Measurements from ENCODE around the gene DENND2A.
"Not testable (repeated sequence)": the region's sequence is repeated elsewhere in the genome, so short reads cannot be mapped to it uniquely, and the experiment has no call there.

Gene DENND2A

GRCh38 chr7:140517546-140518369 lies 122.9 kb downstream of the DENND2A start:
- Histone ChIP-seq H3K18ac (ENCODE audit: low read length) (no peak overlapping the region), H2AK5ac (ENCODE audit: low read length) (no peak overlapping the region), H3K23ac (ENCODE audit: low read length) (no peak overlapping the region), H3K27ac (ENCODE audit: low read depth, low read length) (no peak overlapping the region), H2BK5ac (ENCODE audit: low read length) (no peak overlapping the region), H2BK120ac (ENCODE audit: low read depth, low read length) (no peak overlapping the region), H3K79me2 (ENCODE audit: control insufficient read depth, insufficient read depth, low read length) (no peaks in the 10 kb centered on the region), H3K9ac (ENCODE audit: low read length) (no peak overlapping the region), H3K4ac (ENCODE audit: low read depth, low read length) (no peak overlapping the region), H3K36me3 (ENCODE audit: control insufficient read depth, insufficient read depth, low read length) (no peaks in the 10 kb centered on the region), H3K79me1 (ENCODE audit: low read length) (no peaks in the 10 kb centered on the region), H3K56ac (ENCODE audit: low read length) (peak overlapping the region; percentile 17), H3K4me1 (ENCODE audit: control insufficient read depth, low read depth, low read length) (peaks cover 8% of the 10 kb centered on the region), H3K4me2 (ENCODE audit: low read length) (no peak overlapping the region), H2BK15ac (replicated peaks; ENCODE audit: low read depth) (no peak overlapping the region), H3K27me3 (ENCODE audit: insufficient read depth, low read length, poor library complexity) (no peaks in the 10 kb centered on the region), H4K8ac (ENCODE audit: low read depth, low read length) (no peak overlapping the region), H3K4me3 (ENCODE audit: low read length) (no peak overlapping the region), H4K5ac (ENCODE audit: low read length) (no peak overlapping the region)
- no CpG with 5 or more reads among the region's 31 CpGs for WGBS (ENCODE audit: extremely low coverage, insufficient coverage, low lambda C conversion rate)
- DNase-seq = peak; percentile 98

- no peak overlapping the region for H2BK5ac ChIP-seq (ENCODE audit: low read length)
- H3K79me2 ChIP-seq (ENCODE audit: control insufficient read depth, insufficient read depth, low read length) = no peaks in the 10 kb centered on the region
- H3K4me1 ChIP-seq (ENCODE audit: control insufficient read depth, low read depth, low read length) = no peaks in the 10 kb centered on the region
- no peak overlapping the region for H3K4ac ChIP-seq (ENCODE audit: low read depth, low read length)
- no peak overlapping the region for H4K8ac ChIP-seq (ENCODE audit: low read depth, low read length)
- H2AK5ac ChIP-seq (ENCODE audit: low read length) = no peak overlapping the region
- no peak overlapping the region for H3K23ac ChIP-seq (ENCODE audit: low read length)
- H2BK15ac ChIP-seq (replicated peaks; ENCODE audit: low read depth) = no peak overlapping the region
- no peaks in the 10 kb centered on the region for H3K79me1 ChIP-seq (ENCODE audit: low read length)
- H3K27ac ChIP-seq (ENCODE audit: low read depth, low read length) = no peak overlapping the region
- no peak overlapping the region for H3K4me3 ChIP-seq (ENCODE audit: low read length)
- peak overlapping the region; percentile 5 for H3K56ac ChIP-seq (ENCODE audit: low read length)
- H3K9ac ChIP-seq (ENCODE audit: low read length) = no peak overlapping the region
- no peak overlapping the region for H2BK120ac ChIP-seq (ENCODE audit: low read depth, low read length)
- no peaks in the 10 kb centered on the region for H3K36me3 ChIP-seq (ENCODE audit: control insufficient read depth, insufficient read depth, low read length)
- no peak overlapping the region for H3K4me2 ChIP-seq (ENCODE audit: low read length)
- DNase-seq = no peak
- H4K5ac ChIP-seq (ENCODE audit: low read length) = no peak overlapping the region
- H3K18ac ChIP-seq (ENCODE audit: low read length) = no peak overlapping the region
- WGBS (ENCODE audit: extremely low coverage, insufficient coverage, low lambda C conversion rate) = no CpG with 5 or more reads among the region's 9 CpGs
- no peaks in the 10 kb centered on the region for H3K27me3 ChIP-seq (ENCODE audit: insufficient read depth, low read length, poor library complexity)
These were observed 128.2 kb downstream of the DENND2A start for GRCh38 chr7:140512317-140513000.

- H3K4me1 ChIP-seq (ENCODE audit: control insufficient read depth, low read depth, low read length) = peaks cover 6% of the 10 kb centered on the region
- H3K79me2 ChIP-seq (ENCODE audit: control insufficient read depth, insufficient read depth, low read length) = no peaks in the 10 kb centered on the region
- H3K27me3 ChIP-seq (ENCODE audit: insufficient read depth, low read length, poor library complexity) = no peaks in the 10 kb centered on the region
- H2BK5ac ChIP-seq (ENCODE audit: low read length) = no peak overlapping the region
- no peak overlapping the region for H4K8ac ChIP-seq (ENCODE audit: low read depth, low read length)
- H3K4me2 ChIP-seq (ENCODE audit: low read length) = no peak overlapping the region
- H2BK120ac ChIP-seq (ENCODE audit: low read depth, low read length) = no peak overlapping the region
- WGBS (ENCODE audit: extremely low coverage, insufficient coverage, low lambda C conversion rate) = no CpG with 5 or more reads among the region's 5 CpGs
- no peak overlapping the region for H3K23ac ChIP-seq (ENCODE audit: low read length)
- H3K18ac ChIP-seq (ENCODE audit: low read length) = no peak overlapping the region
- H3K4ac ChIP-seq (ENCODE audit: low read depth, low read length) = no peak overlapping the region
- H2AK5ac ChIP-seq (ENCODE audit: low read length) = no peak overlapping the region
- H2BK15ac ChIP-seq (replicated peaks; ENCODE audit: low read depth) = no peak overlapping the region
- no peaks in the 10 kb centered on the region for H3K79me1 ChIP-seq (ENCODE audit: low read length)
- no peaks in the 10 kb centered on the region for H3K36me3 ChIP-seq (ENCODE audit: control insufficient read depth, insufficient read depth, low read length)
- no peak overlapping the region for H3K9ac ChIP-seq (ENCODE audit: low read length)
- no peak overlapping the region for H3K27ac ChIP-seq (ENCODE audit: low read depth, low read length)
- no peak overlapping the region for H4K5ac ChIP-seq (ENCODE audit: low read length)
- no peak overlapping the region for H3K4me3 ChIP-seq (ENCODE audit: low read length)
- H3K56ac ChIP-seq (ENCODE audit: low read length) = no peak overlapping the region
- no peak for DNase-seq
These were observed 130.8 kb downstream of the DENND2A start for GRCh38 chr7:140509789-140510188.

- not testable (repeated sequence) for H3K4ac ChIP-seq (ENCODE audit: low read depth, low read length); H3K4me1 ChIP-seq (ENCODE audit: control insufficient read depth, low read depth, low read length); H4K5ac ChIP-seq (ENCODE audit: low read length); H3K18ac ChIP-seq (ENCODE audit: low read length); H3K79me1 ChIP-seq (ENCODE audit: low read length); H2BK5ac ChIP-seq (ENCODE audit: low read length); DNase-seq; H3K4me3 ChIP-seq (ENCODE audit: low read length); H3K79me2 ChIP-seq (ENCODE audit: control insufficient read depth, insufficient read depth, low read length); H2AK5ac ChIP-seq (ENCODE audit: low read length); H3K9ac ChIP-seq (ENCODE audit: low read length); H3K4me2 ChIP-seq (ENCODE audit: low read length); H4K8ac ChIP-seq (ENCODE audit: low read depth, low read length); H3K27me3 ChIP-seq (ENCODE audit: insufficient read depth, low read length, poor library complexity); H3K23ac ChIP-seq (ENCODE audit: low read length); H3K56ac ChIP-seq (ENCODE audit: low read length); H2BK120ac ChIP-seq (ENCODE audit: low read depth, low read length); H2BK15ac ChIP-seq (replicated peaks; ENCODE audit: low read depth); H3K36me3 ChIP-seq (ENCODE audit: control insufficient read depth, insufficient read depth, low read length); H3K27ac ChIP-seq (ENCODE audit: low read depth, low read length)
- WGBS (ENCODE audit: extremely low coverage, insufficient coverage, low lambda C conversion rate) = no CpG with 5 or more reads among the region's 6 CpGs
These were observed 133.1 kb downstream of the DENND2A start for GRCh38 chr7:140507556-140507955.

- H3K9ac ChIP-seq (ENCODE audit: low read length) = no peak overlapping the region
- no peak overlapping the region for H4K5ac ChIP-seq (ENCODE audit: low read length)
- H2BK15ac ChIP-seq (replicated peaks; ENCODE audit: low read depth) = no peak overlapping the region
- no peak overlapping the region for H3K4me2 ChIP-seq (ENCODE audit: low read length)
- no peak overlapping the region for H3K18ac ChIP-seq (ENCODE audit: low read length)
- H2AK5ac ChIP-seq (ENCODE audit: low read length) = no peak overlapping the region
- peak; percentile 89 for DNase-seq
- H3K27ac ChIP-seq (ENCODE audit: low read depth, low read length) = peak overlapping the region; percentile 43
- no peak overlapping the region for H2BK120ac ChIP-seq (ENCODE audit: low read depth, low read length)
- H3K79me2 ChIP-seq (ENCODE audit: control insufficient read depth, insufficient read depth, low read length) = no peaks in the 10 kb centered on the region
- no peaks in the 10 kb centered on the region for H3K27me3 ChIP-seq (ENCODE audit: insufficient read depth, low read length, poor library complexity)
- no peaks in the 10 kb centered on the region for H3K36me3 ChIP-seq (ENCODE audit: control insufficient read depth, insufficient read depth, low read length)
- H2BK5ac ChIP-seq (ENCODE audit: low read length) = peak overlapping the region; percentile 63
- H4K8ac ChIP-seq (ENCODE audit: low read depth, low read length) = no peak overlapping the region
- no peak overlapping the region for H3K23ac ChIP-seq (ENCODE audit: low read length)
- H3K4ac ChIP-seq (ENCODE audit: low read depth, low read length) = no peak overlapping the region
- WGBS (ENCODE audit: extremely low coverage, insufficient coverage, low lambda C conversion rate) = no CpG with 5 or more reads among the region's 5 CpGs
- H3K4me1 ChIP-seq (ENCODE audit: control insufficient read depth, low read depth, low read length) = peaks cover 6% of the 10 kb centered on the region
- peak overlapping the region; percentile 60 for H3K56ac ChIP-seq (ENCODE audit: low read length)
- H3K79me1 ChIP-seq (ENCODE audit: low read length) = no peaks in the 10 kb centered on the region
- no peak overlapping the region for H3K4me3 ChIP-seq (ENCODE audit: low read length)
These were observed 133.7 kb downstream of the DENND2A start for GRCh38 chr7:140506788-140507464.

Data from mesendoderm (in vitro differentiated cells).